Body of pancreas (tissue), 4 donors: ENCODE measurements around the gene C6orf62. TPM values are rescaled to one million over a fixed set of nuclear protein-coding genes. Genes with fewer than 3 reads are reported as not detected.

Experiments used
- ATAC-seq: fragments of 150-250 bp; one replicate; pipeline ENCODE4 v1.9.1; 2016
- DNase-seq, 4 donors: peaks; one replicate each; pipeline ENCODE4 v3.0.0-alpha.2; 2019
- H3K27ac ChIP-seq, 4 donors: fragments of 200-600 bp; sonication (generic); 1 replicate in 3 of 4; 2 replicates in 1 of 4; pipeline versions ENCODE4 v1.5.1 to v1.6.1; 2016 to 2019; ENCODE audit warnings: mild to moderate bottlenecking in 1 of 4, mixed read lengths in 1 of 4, moderate library complexity in 1 of 4
- H3K27me3 ChIP-seq, 2 donors: fragments of 200-600 bp; sonication (generic); one replicate each; pipeline ENCODE4 v1.6.0; 2016; ENCODE audit warnings: mild to moderate bottlenecking in 1 of 2
- H3K36me3 ChIP-seq, 2 donors: fragments of 200-600 bp; sonication (generic); replicated peaks in 1 of 2; 2 replicates each; pipeline ENCODE4 v1.5.1; 2016; ENCODE audit warnings: low read depth in 2 of 2; ENCODE audit not compliant: insufficient read depth in 1 of 2
- H3K4me1 ChIP-seq: fragments of 200-600 bp; sonication (generic); one replicate; pipeline ENCODE4 v1.6.0; 2016
- H3K4me3 ChIP-seq, 2 donors: fragments of 200-600 bp; sonication (generic); 1 replicate in 1 of 2; 2 replicates in 1 of 2; pipeline ENCODE4 v1.5.1; 2016 to 2019
- H3K9me3 ChIP-seq, 3 donors: fragments of 200-600 bp; sonication (generic); 1 replicate in 2 of 3; 2 replicates in 1 of 3; pipeline ENCODE4 v1.5.1; 2016
- POLR2A ChIP-seq, 3 donors: fragments of 450-650 bp; IDR thresholded peaks; one replicate each; pipeline ENCODE4 v1.6.1; 2016; ENCODE audit warnings: antibody characterized with exemption in 3 of 3, mild to moderate bottlenecking in 2 of 3
- WGBS, 2 donors: methylation state at CpG; one replicate each; pipeline ENCODE4 v1.1.5; 2017; 5-methylcytosine and 5-hydroxymethylcytosine counted together
- intact Hi-C: fragments of 100-400 bp; cut with DNase I; formaldehyde crosslinking; loops from one replicate; pipeline ENCODE4 v1.15.1; 2023
- total RNA-seq, 2 donors: library from RNA; depleted of rRNA; stranded (reverse); fragments of >200 nt; gene quantifications; one replicate each; pipeline ENCODE4 v1.1.0, GENCODE V29; 2016
- TF ChIP-seq, protein P1 (sequence below), 7 experiments: fragments of 450-650 bp in 4 of 7; fragments of 200-600 bp in 3 of 7; sonication (generic) in 3 of 7; IDR thresholded peaks; one replicate each; pipeline ENCODE4 v1.5.1; 2016 to 2019; ENCODE audit warnings: antibody characterized with exemption in 7 of 7

C6orf62 gene
- total RNA-seq, 2 donors from 2014 or later = 46.5 to 70.0 TPM

DNA sequence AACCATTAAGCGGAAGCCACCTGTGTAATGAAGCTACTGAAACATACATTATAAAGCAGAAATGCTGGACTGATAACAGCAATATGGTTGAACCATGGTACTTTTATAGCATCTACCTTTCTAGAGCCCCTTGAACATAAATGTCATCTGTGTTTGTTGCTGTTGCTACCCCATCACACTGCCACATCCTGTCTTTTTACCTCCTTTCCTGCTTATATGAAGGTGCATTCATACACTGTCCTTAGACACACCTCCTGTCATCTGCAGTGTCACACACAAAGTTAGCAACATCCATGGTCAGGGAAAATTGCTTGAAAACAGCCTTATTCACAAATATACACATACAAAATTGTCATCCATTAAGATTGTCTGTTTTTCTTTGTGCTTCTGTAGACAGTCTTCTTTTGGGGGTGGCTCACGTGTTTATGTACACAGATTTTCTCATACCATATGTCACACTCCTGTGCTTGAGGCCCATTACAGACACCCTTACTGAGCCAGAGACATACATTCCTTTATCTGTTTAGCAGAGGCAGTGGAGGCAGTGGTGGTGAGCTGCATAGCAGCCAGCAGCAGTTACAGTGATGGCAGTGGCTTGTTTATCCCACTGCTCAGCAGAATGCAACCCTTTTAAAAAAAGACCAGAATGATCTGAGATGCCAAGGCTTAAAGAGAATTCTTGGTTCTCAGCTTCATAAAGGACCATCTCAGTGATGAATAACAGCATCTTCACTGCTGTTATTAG, 25.9 kb downstream of the C6orf62 start:
- Histone ChIP-seq H3K36me3 (no peaks in the 10 kb centered on the region), H3K27ac (no peak overlapping the region), H3K27me3 (no peaks in the 10 kb centered on the region), H3K4me1 (no peaks in the 10 kb centered on the region), H3K9me3 (no peaks in the 10 kb centered on the region), H3K4me3 (no peak overlapping the region)
- 77 to 83% methylated on average over 2 of the region's 2 CpGs for WGBS, 2 donors
- TF ChIP-seq, protein P1, sequence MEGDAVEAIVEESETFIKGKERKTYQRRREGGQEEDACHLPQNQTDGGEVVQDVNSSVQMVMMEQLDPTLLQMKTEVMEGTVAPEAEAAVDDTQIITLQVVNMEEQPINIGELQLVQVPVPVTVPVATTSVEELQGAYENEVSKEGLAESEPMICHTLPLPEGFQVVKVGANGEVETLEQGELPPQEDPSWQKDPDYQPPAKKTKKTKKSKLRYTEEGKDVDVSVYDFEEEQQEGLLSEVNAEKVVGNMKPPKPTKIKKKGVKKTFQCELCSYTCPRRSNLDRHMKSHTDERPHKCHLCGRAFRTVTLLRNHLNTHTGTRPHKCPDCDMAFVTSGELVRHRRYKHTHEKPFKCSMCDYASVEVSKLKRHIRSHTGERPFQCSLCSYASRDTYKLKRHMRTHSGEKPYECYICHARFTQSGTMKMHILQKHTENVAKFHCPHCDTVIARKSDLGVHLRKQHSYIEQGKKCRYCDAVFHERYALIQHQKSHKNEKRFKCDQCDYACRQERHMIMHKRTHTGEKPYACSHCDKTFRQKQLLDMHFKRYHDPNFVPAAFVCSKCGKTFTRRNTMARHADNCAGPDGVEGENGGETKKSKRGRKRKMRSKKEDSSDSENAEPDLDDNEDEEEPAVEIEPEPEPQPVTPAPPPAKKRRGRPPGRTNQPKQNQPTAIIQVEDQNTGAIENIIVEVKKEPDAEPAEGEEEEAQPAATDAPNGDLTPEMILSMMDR (IDR thresholded peaks at IDR 0.05) = no peak
- no peak for TF ChIP-seq POLR2A (IDR thresholded peaks at IDR 0.05)
- no peak for ATAC-seq
- no peak for DNase-seq
- intact Hi-C loops = loop anchor here (5.0 kb wide), 1 partner anchor 106 kb away; no protein-coding TSS in a partner anchor

DNA sequence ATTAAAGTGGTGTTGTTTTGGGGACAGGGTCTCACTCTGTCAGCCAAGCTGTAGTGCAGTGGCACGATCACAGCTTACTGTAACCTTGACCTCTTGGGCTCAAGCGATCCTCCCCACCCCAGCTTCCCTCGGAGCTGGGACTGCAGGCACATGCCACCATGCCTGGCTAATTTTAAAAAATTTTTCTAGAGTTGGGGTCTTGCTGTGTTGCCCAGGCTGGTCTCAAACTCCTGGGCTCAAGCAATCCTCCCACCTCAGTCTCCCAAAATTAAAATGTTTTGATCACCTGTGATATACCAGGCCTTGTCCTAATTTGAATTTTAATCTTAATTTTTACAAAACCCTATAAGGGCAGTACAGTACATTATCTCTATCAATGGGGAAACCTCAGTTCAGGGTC, 26.5 kb downstream of the C6orf62 start:
- no peaks in the 10 kb centered on the region for H3K9me3 ChIP-seq
- no peak overlapping the region for H3K4me3 ChIP-seq
- H3K27me3 ChIP-seq = no peaks in the 10 kb centered on the region
- 78 to 89% methylated on average over 3 of the region's 3 CpGs for WGBS, 2 donors
- H3K36me3 ChIP-seq = no peaks in the 10 kb centered on the region
- intact Hi-C loops = loop anchor here (5.0 kb wide), 1 partner anchor 105 kb away; no protein-coding TSS in a partner anchor
- no peak for TF ChIP-seq POLR2A (IDR thresholded peaks at IDR 0.05)
- TF ChIP-seq, protein P1 (IDR thresholded peaks at IDR 0.05) = no peak
- H3K4me1 ChIP-seq = no peaks in the 10 kb centered on the region
- ATAC-seq (no peak), DNase-seq (no peak)
- no peak overlapping the region for H3K27ac ChIP-seq

DNA sequence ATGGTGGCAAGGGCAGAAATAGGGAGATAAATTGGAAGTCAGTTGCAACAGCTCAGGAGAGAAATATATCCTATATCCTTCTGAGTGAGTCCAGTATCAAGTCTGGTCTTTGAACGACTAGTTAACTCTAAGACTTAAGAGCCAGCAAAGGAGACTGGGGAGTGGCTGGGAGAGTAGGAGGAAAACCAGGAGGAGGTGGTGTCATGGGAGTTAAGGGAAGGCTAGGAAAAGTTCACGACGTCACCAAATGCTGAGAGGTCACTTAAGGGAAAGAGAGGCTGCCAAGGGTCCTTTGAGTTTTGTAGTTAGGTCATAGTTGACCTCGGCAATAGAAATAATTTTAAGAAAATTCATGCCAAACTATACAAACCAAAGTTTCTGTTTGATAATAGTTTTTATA, 27.0 kb downstream of the C6orf62 start:
- H3K9me3 ChIP-seq = no peaks in the 10 kb centered on the region
- intact Hi-C loops = loop anchor here (5.0 kb wide), 1 partner anchor 105 kb away; no protein-coding TSS in a partner anchor
- 65 to 72% methylated on average over 4 of the region's 4 CpGs for WGBS, 2 donors
- no peak overlapping the region for H3K27ac ChIP-seq
- ATAC-seq = no peak
- H3K27me3 ChIP-seq = no peaks in the 10 kb centered on the region
- H3K4me3 ChIP-seq = no peak overlapping the region
- DNase-seq = no peak
- H3K4me1 ChIP-seq = no peaks in the 10 kb centered on the region
- TF ChIP-seq POLR2A (IDR thresholded peaks at IDR 0.05) = no peak
- TF ChIP-seq, protein P1 (IDR thresholded peaks at IDR 0.05) = no peak
- peaks cover 0 to 2% of the 10 kb centered on the region in 2 donors for H3K36me3 ChIP-seq

DNA sequence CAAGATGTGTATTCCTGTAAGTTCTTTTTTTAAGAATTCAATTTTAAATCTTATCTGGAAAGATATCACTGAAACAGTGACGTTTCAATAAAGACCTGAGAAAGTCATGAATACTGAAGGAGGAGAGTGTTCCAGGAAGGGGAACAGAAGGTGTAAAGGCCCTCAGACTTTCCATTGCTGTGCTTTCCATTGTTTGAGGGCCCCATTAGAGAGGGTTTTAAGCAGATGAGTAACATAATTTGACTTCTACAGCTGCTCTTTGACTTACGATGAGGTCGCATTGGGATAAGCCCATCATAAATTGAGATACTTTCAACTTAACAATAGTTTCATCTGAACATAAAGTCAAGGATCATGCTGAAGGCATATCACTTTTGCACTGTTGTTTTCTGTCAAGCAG, 27.4 kb downstream of the C6orf62 start:
- TF ChIP-seq, protein P1 (IDR thresholded peaks at IDR 0.05) = no peak
- Histone ChIP-seq H3K9me3 (no peaks in the 10 kb centered on the region), H3K4me3 (no peak overlapping the region), H3K36me3 (peaks cover 0 to 2% of the 10 kb centered on the region in 2 donors), H3K4me1 (no peaks in the 10 kb centered on the region), H3K27me3 (no peaks in the 10 kb centered on the region), H3K27ac (no peak overlapping the region)
- WGBS, 2 donors = 76 to 81% methylated on average over 3 of the region's 3 CpGs
- no peak for ATAC-seq
- DNase-seq = no peak
- intact Hi-C loops = loop anchor here (5.0 kb wide), 1 partner anchor 104 kb away; no protein-coding TSS in a partner anchor

DNA sequence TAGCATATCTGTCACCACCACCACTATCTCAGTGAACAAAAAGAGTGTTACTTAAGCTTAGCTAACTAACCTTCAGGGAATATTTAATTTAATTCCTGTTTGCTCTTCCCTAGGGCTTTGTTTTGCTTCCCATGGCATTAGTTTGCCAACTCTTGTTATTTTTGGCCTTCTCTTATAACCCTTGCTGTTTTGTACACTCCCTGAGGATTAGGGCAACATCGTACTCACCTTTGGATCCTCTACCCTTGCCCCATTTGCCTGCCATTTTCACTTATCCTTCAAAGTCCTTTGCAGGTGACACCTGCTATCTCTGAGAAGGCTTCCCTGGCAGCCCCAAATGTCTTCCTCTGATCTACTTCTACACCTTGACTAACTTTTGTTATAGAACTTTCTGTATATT, 28.4 kb downstream of the C6orf62 start:
- H3K9me3 ChIP-seq = no peaks in the 10 kb centered on the region
- no peak for ATAC-seq

More for the DNA sequence above, 28.4 kb downstream of the C6orf62 start:
- peaks cover 0 to 2% of the 10 kb centered on the region in 2 donors for H3K36me3 ChIP-seq
- intact Hi-C loops = loop anchor here (5.0 kb wide), 1 partner anchor 103 kb away; no protein-coding TSS in a partner anchor
- no peak overlapping the region for H3K27ac ChIP-seq
- no peak for DNase-seq
- no peaks in the 10 kb centered on the region for H3K27me3 ChIP-seq
- TF ChIP-seq, protein P1 (IDR thresholded peaks at IDR 0.05) = no peak
- no peak for TF ChIP-seq POLR2A (IDR thresholded peaks at IDR 0.05)
- no peak overlapping the region for H3K4me3 ChIP-seq
- 21 to 43% methylated on average over 1 of the region's 1 CpG for WGBS, 2 donors
- H3K4me1 ChIP-seq = no peaks in the 10 kb centered on the region
